GM12865 (cell line): ENCODE data around the gene GALNT15.

Experiments used
- DNase-seq: peaks from one replicate; pipeline ENCODE4 v3.0.0; 2010; ENCODE audit warnings: low read depth
- H3K4me3 ChIP-seq: 2 replicates; pipeline ENCODE4 v1.5.1; 2011; ENCODE audit warnings: mild to moderate bottlenecking, low read depth, low read length, control low read depth
- CTCF ChIP-seq: IDR thresholded peaks from 2 replicates; pipeline ENCODE4 v1.5.1; 2011; ENCODE audit warnings: low read length, control low read depth, low read depth, inconsistent platforms; ENCODE audit not compliant: insufficient read depth; ENCODE audit errors: missing control alignments

Gene GALNT15

GRCh38 chr3:16216373-16216935 is 42.0 kb downstream of the GALNT15 start:
- TF ChIP-seq CTCF, result no peak
- DNase-seq, result no peak
- H3K4me3 ChIP-seq, result no peak overlapping the region

- no peak for DNase-seq
- H3K4me3 ChIP-seq, result no peak overlapping the region
- TF ChIP-seq CTCF, result no peak
These were observed 45.3 kb downstream of the GALNT15 start for GRCh38 chr3:16219777-16220176.

- no peak for TF ChIP-seq CTCF
- no peak overlapping the region for H3K4me3 ChIP-seq
- no peak for DNase-seq
These were observed 47.5 kb downstream of the GALNT15 start for GRCh38 chr3:16221990-16222389.

GRCh38 chr3:16222547-16222946 is 48.1 kb downstream of the GALNT15 start:
- H3K4me3 ChIP-seq, result no peak overlapping the region
- DNase-seq, result no peak
- TF ChIP-seq CTCF, result no peak

GRCh38 chr3:16224325-16224724 is 49.8 kb downstream of the GALNT15 start:
- no peak overlapping the region for H3K4me3 ChIP-seq
- DNase-seq, result no peak
- no peak for TF ChIP-seq CTCF

- no peak for TF ChIP-seq CTCF
- H3K4me3 ChIP-seq, result no peak overlapping the region
- no peak for DNase-seq
These were observed 53.1 kb downstream of the GALNT15 start for GRCh38 chr3:16227566-16227965.

- DNase-seq, result no peak
- H3K4me3 ChIP-seq, result no peak overlapping the region
- no peak for TF ChIP-seq CTCF
These were observed 55.2 kb downstream of the GALNT15 start for GRCh38 chr3:16229681-16230080.
